Measurements from ENCODE around the gene SIRT3.

GRCh38 chr11:267491-267994 lies 31.4 kb upstream of the SIRT3 start:
- TF ChIP-seq EZH2 (IDR thresholded peaks at IDR 0.05; ENCODE audit: insufficient read depth, poor library complexity, severe bottlenecking), result no peak
- no peak for TF ChIP-seq EZH2phosphoT487 (IDR thresholded peaks at IDR 0.05; ENCODE audit: insufficient read depth, low read depth)

All from GM23248 (cell line).